Activated CD4-positive, alpha-beta T cell treated with anti-CD3 and anti-CD28 coated beads, Interleukin-2, amount 10 ng/mL, durations not matched to agents 7 days and 5 days (primary cell): ENCODE results near the gene EPHB1. TPM values are rescaled to one million over a fixed set of nuclear protein-coding genes. Genes with fewer than 3 reads are reported as not detected.
"Not testable (repeated sequence)": the region's sequence is repeated elsewhere in the genome, so short reads cannot be mapped to it uniquely, and the experiment has no call there.

Experiments
- CTCF ChIA-PET: fragments of 350-600 bp; sonication (Branson Sonifier 250); formaldehyde crosslinking; loops from one replicate; lab custom pipeline; 2021; ENCODE audit warnings: antibody characterized with exemption; lab: Charles Lee
- POLR2A ChIA-PET: fragments of 350-600 bp; sonication (Branson Sonifier 250); formaldehyde crosslinking; loops from one replicate; lab custom pipeline; 2021; ENCODE audit warnings: antibody characterized with exemption; lab: Charles Lee
- DNase-seq: peaks from one replicate; pipeline ENCODE4 v3.0.0-alpha.2; 2020
- H3K27ac Mint-ChIP-seq: one replicate; pipeline ENCODE4 v1.8.0; 2021; ENCODE audit warnings: mild to moderate bottlenecking, moderate library complexity, mixed read lengths
- H3K27me3 Mint-ChIP-seq: one replicate; pipeline ENCODE4 v1.8.0; 2021; ENCODE audit warnings: mixed read lengths
- H3K36me3 Mint-ChIP-seq: one replicate; pipeline ENCODE4 v1.8.0; 2021; ENCODE audit warnings: low read depth, mixed read lengths
- H3K4me1 Mint-ChIP-seq: one replicate; pipeline ENCODE4 v1.8.0; 2021; ENCODE audit warnings: mixed read lengths
- H3K4me3 Mint-ChIP-seq: one replicate; pipeline ENCODE4 v1.8.0; 2021; ENCODE audit warnings: mild to moderate bottlenecking, moderate library complexity, mixed read lengths
- H3K9me3 Mint-ChIP-seq: one replicate; pipeline ENCODE4 v1.8.0; 2021; ENCODE audit warnings: mixed read lengths
- total RNA-seq, 2 experiments: library from RNA; stranded (reverse); gene quantifications; one replicate each; pipeline ENCODE4 v1.2.3, GENCODE V29; 2021

Gene EPHB1
- total RNA-seq, 2 experiments from 2014 or later: 1.2 to 1.8 TPM

GRCh38 chr3:134971907-134972306 is 176.8 kb downstream of the EPHB1 start:
- H3K27me3 Mint-ChIP-seq, H3K4me1 Mint-ChIP-seq, H3K4me3 Mint-ChIP-seq, DNase-seq, H3K27ac Mint-ChIP-seq, H3K36me3 Mint-ChIP-seq, H3K9me3 Mint-ChIP-seq, CTCF ChIA-PET: not testable (repeated sequence)
- POLR2A ChIA-PET: interaction anchor here (0.6 kb wide), 1 partner anchor 932 kb away, joined by 4 read pairs; no protein-coding TSS in a partner anchor

- H3K27ac Mint-ChIP-seq: no peak overlapping the region
- no peaks in the 10 kb centered on the region for H3K36me3 Mint-ChIP-seq
- DNase-seq: no peak
- H3K4me3 Mint-ChIP-seq: no peak overlapping the region
- H3K9me3 Mint-ChIP-seq: no peaks in the 10 kb centered on the region
- ChIA-PET POLR2A (no interaction called here), CTCF (no interaction called here)
- H3K27me3 Mint-ChIP-seq: peaks cover 6% of the 10 kb centered on the region
- H3K4me1 Mint-ChIP-seq: no peaks in the 10 kb centered on the region
These were observed 177.9 kb downstream of the EPHB1 start for GRCh38 chr3:134972836-134973455.

- ChIA-PET CTCF (interaction anchor here (1.2 kb wide), 1 partner anchor 11 kb away, joined by 3 read pairs; no protein-coding TSS in a partner anchor), POLR2A (no interaction called here)
- no peak for DNase-seq
These were observed 179.6 kb downstream of the EPHB1 start for GRCh38 chr3:134974624-134975023.

GRCh38 chr3:134976948-134977347 is 181.9 kb downstream of the EPHB1 start:
- CTCF ChIA-PET: no interaction called here
- H3K4me3 Mint-ChIP-seq: no peak overlapping the region
- H3K27ac Mint-ChIP-seq: no peak overlapping the region
- POLR2A ChIA-PET: no interaction called here
- H3K36me3 Mint-ChIP-seq: no peaks in the 10 kb centered on the region
- no peaks in the 10 kb centered on the region for H3K27me3 Mint-ChIP-seq
- no peak for DNase-seq
- no peaks in the 10 kb centered on the region for H3K4me1 Mint-ChIP-seq
- no peaks in the 10 kb centered on the region for H3K9me3 Mint-ChIP-seq

More at GRCh38 chr3:134974624-134975023, 179.6 kb downstream of the EPHB1 start:
- Mint-ChIP-seq H3K9me3 (no peaks in the 10 kb centered on the region), H3K4me3 (no peak overlapping the region), H3K27ac (no peak overlapping the region), H3K4me1 (no peaks in the 10 kb centered on the region), H3K27me3 (no peaks in the 10 kb centered on the region), H3K36me3 (no peaks in the 10 kb centered on the region)

GRCh38 chr3:134978658-134979057 is 183.6 kb downstream of the EPHB1 start:
- ChIA-PET POLR2A (no interaction called here), CTCF (no interaction called here)
- no peak overlapping the region for H3K4me3 Mint-ChIP-seq
- no peak overlapping the region for H3K27ac Mint-ChIP-seq
- H3K27me3 Mint-ChIP-seq: no peaks in the 10 kb centered on the region
- no peak for DNase-seq
- H3K4me1 Mint-ChIP-seq: no peaks in the 10 kb centered on the region
- no peaks in the 10 kb centered on the region for H3K9me3 Mint-ChIP-seq
- no peaks in the 10 kb centered on the region for H3K36me3 Mint-ChIP-seq

DNA sequence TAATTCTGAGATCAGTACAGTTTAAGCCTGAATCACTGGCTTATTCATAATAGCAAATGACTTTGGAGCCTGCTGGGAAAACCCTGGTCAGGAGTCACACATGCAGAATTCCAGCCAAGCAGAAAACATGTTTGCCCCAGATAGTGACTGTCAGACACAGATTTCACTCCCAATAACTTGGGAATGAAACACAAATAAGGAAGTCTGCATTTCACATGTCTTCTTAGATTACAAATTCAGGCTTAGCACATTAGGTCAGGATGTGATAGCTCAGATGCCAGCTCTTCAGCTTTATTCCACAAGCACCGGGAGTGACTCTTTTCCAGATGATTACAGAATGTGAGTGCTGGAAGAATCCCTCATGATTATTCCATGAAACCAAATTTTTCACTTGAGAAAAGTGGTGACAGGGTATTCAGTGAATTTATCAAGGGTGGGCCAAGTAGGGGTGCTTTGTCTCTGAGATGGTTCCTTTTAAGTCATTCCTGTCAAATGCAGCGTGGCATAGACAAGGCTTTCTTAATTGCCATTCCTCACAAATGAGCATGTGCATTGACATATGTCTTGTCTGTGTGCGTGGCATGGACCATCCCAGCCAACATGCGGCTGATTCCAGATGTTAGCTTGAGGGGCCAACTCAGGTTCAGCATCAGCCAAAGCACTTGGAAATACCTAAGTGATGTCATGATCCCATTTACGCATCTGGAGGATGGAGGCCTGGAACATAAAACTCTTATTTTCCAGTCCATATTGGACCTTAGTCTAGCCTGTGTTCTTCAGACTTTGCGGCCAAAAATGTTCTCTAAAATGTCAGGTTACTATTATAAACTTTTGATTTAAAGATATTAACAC is 191.0 kb downstream of the EPHB1 start:
- H3K36me3 Mint-ChIP-seq: no peaks in the 10 kb centered on the region
- H3K27ac Mint-ChIP-seq: no peak overlapping the region
- no peak for DNase-seq
- H3K4me1 Mint-ChIP-seq: no peaks in the 10 kb centered on the region
- H3K4me3 Mint-ChIP-seq: no peak overlapping the region
- ChIA-PET POLR2A (no interaction called here), CTCF (no interaction called here)
- no peaks in the 10 kb centered on the region for H3K27me3 Mint-ChIP-seq
- H3K9me3 Mint-ChIP-seq: no peaks in the 10 kb centered on the region

DNA sequence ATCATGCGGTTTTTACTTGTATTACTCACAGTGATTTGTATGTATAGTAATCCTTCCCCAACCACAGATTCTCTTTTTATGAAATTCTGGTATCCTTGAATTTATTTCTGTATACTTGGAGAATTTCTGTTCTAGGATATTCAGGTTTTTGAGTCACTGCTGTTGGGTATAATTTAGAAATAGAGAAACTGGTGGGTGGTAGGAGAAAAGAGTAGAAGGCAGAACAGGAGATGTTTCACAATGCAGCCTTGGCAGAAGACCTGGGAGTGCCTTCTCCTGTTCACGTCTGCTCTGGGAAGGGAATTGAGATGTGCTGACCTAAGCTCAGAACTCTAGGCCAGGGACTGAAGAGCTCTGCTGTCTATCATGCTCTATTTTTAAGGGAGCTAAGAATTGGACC is 193.6 kb downstream of the EPHB1 start:
- Mint-ChIP-seq H3K27ac (no peak overlapping the region), H3K9me3 (no peaks in the 10 kb centered on the region), H3K4me3 (no peak overlapping the region), H3K36me3 (no peaks in the 10 kb centered on the region), H3K27me3 (no peaks in the 10 kb centered on the region), H3K4me1 (no peaks in the 10 kb centered on the region)
- ChIA-PET CTCF (no interaction called here), POLR2A (no interaction called here)
- no peak for DNase-seq

DNA sequence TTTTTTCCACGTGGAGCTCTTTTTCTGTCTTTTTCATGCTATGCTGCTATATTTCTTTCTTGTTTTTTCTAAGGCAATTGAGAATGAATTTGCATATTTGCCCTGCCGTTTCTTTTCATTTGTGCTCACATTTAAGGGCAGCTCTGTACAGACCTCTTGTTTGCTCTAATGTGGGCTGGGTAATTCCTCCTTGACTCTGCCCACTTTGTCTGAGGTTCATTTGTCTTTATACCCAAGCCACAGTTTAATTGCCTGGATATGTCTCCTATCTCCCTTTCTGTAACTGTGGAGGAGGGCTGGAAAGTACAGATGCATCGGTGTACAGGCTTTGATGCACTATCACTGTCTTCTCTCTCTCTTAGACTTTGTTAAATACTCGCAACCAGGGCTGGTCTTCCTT is 195.9 kb downstream of the EPHB1 start:
- ChIA-PET POLR2A (no interaction called here), CTCF (no interaction called here)
- Mint-ChIP-seq H3K36me3 (no peaks in the 10 kb centered on the region), H3K27me3 (no peaks in the 10 kb centered on the region), H3K27ac (no peak overlapping the region), H3K4me3 (no peak overlapping the region), H3K4me1 (no peaks in the 10 kb centered on the region), H3K9me3 (no peaks in the 10 kb centered on the region)
- DNase-seq: no peak

GRCh38 chr3:134991472-134992010 is 196.5 kb downstream of the EPHB1 start:
- no peaks in the 10 kb centered on the region for H3K4me1 Mint-ChIP-seq
- H3K4me3 Mint-ChIP-seq: no peak overlapping the region
- no peak for DNase-seq
- CTCF ChIA-PET: no interaction called here
- H3K36me3 Mint-ChIP-seq: no peaks in the 10 kb centered on the region
- H3K27ac Mint-ChIP-seq: no peak overlapping the region
- H3K27me3 Mint-ChIP-seq: no peaks in the 10 kb centered on the region
- H3K9me3 Mint-ChIP-seq: no peaks in the 10 kb centered on the region
- POLR2A ChIA-PET: no interaction called here

DNA sequence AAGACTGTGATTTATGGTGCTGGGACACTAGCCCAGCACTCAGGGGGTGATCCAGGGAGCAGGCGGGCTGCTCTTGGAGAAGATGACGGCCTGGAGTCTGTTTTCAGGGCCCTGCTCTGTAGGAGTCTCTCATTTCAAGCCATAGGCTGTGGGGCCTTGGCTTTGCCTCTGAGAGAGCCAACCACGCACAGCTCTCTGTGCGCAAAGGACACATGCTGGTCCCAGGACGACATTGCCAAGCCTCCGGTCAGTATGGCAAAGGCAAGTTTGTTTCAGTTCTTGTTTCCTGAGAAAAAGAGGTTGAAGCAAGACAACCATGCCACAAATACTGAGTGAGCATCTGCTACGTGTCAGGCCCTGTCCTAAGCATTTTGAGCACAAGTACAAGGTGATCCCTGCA is 197.1 kb downstream of the EPHB1 start:
- no peak for DNase-seq
- Mint-ChIP-seq H3K27ac (no peak overlapping the region), H3K4me3 (no peak overlapping the region), H3K4me1 (no peaks in the 10 kb centered on the region), H3K9me3 (no peaks in the 10 kb centered on the region), H3K27me3 (peaks cover 2% of the 10 kb centered on the region), H3K36me3 (no peaks in the 10 kb centered on the region)
- POLR2A ChIA-PET: no interaction called here
- CTCF ChIA-PET: no interaction called here

GRCh38 chr3:134992586-134992985 is 197.5 kb downstream of the EPHB1 start:
- POLR2A ChIA-PET: no interaction called here
- H3K9me3 Mint-ChIP-seq: no peaks in the 10 kb centered on the region
- no peak for DNase-seq
- no peaks in the 10 kb centered on the region for H3K4me1 Mint-ChIP-seq
- H3K27me3 Mint-ChIP-seq: peaks cover 5% of the 10 kb centered on the region
- no peak overlapping the region for H3K4me3 Mint-ChIP-seq
- H3K36me3 Mint-ChIP-seq: no peaks in the 10 kb centered on the region
- CTCF ChIA-PET: no interaction called here
- no peak overlapping the region for H3K27ac Mint-ChIP-seq

DNA sequence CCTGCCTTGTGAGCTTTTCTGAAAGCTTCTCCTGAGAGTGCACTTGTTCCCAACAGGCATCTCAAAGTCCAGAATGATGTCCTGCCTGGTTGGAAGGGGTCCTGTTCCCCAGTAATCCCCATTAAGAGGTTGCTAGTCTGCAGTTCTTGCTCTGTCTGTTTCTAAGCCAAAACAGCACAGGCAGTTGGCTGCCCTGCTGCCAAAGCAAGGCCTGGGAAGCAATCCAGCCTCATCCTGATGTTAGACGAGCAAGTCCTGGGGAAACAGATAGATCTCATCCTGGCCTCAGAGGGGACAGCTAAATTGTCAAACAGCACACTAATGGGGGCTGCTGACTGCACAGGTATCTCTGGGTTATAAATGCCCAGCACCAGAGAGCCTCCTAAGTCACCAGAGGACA is 198.0 kb downstream of the EPHB1 start:
- no peak for DNase-seq
- no peak overlapping the region for H3K4me3 Mint-ChIP-seq
- ChIA-PET CTCF (no interaction called here), POLR2A (no interaction called here)
- no peak overlapping the region for H3K27ac Mint-ChIP-seq
- no peaks in the 10 kb centered on the region for H3K9me3 Mint-ChIP-seq
- H3K27me3 Mint-ChIP-seq: peaks cover 5% of the 10 kb centered on the region
- H3K4me1 Mint-ChIP-seq: no peaks in the 10 kb centered on the region
- no peaks in the 10 kb centered on the region for H3K36me3 Mint-ChIP-seq

DNA sequence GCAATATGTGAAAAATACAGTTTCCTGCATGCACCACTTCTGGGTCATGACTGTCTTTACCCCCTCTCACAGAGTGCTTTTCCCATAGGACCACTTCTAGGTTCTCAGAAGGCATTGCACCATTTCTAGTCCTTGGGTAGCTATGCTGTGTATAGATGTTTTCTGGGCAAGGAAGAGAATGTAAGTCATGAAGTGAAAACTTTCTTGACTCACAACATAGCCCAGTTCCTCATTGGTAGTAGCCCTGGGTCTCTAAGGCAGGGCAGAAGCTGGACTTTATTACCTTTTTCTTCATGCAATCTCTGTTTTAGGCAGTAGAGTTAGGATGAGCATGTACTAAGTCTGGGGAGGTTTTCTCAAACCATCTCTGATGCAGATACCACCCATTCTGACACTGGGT is 203.1 kb downstream of the EPHB1 start:
- DNase-seq: no peak
- Mint-ChIP-seq H3K27ac (no peak overlapping the region), H3K27me3 (peaks cover 9% of the 10 kb centered on the region), H3K9me3 (no peaks in the 10 kb centered on the region), H3K4me3 (no peak overlapping the region), H3K36me3 (no peaks in the 10 kb centered on the region), H3K4me1 (no peaks in the 10 kb centered on the region)
- CTCF ChIA-PET: no interaction called here
- POLR2A ChIA-PET: no interaction called here
